ENCODE data around the gene TTC23.

The TTC23 gene

GRCh38 chr15:99122831-99123712 is 126.3 kb downstream of the TTC23 start:
- in situ Hi-C loops (cut with MboI; ENCODE audit: low sequenced_read_pairs, unreplicated experiment): no loop called here
- no peak for TF ChIP-seq CTCF (IDR thresholded peaks at IDR 0.05; ENCODE audit: borderline replicate concordance, control extremely low read depth, extremely low read depth, insufficient read depth, missing control alignments)
- no peak for DNase-seq (ENCODE audit: low spot score)

- no peak for TF ChIP-seq CTCF (IDR thresholded peaks at IDR 0.05; ENCODE audit: borderline replicate concordance, control extremely low read depth, extremely low read depth, insufficient read depth, missing control alignments)
- in situ Hi-C loops (cut with MboI; ENCODE audit: low sequenced_read_pairs, unreplicated experiment): no loop called here
- DNase-seq (ENCODE audit: low spot score): no peak
These were observed 127.5 kb downstream of the TTC23 start for GRCh38 chr15:99121691-99122410.

DNA sequence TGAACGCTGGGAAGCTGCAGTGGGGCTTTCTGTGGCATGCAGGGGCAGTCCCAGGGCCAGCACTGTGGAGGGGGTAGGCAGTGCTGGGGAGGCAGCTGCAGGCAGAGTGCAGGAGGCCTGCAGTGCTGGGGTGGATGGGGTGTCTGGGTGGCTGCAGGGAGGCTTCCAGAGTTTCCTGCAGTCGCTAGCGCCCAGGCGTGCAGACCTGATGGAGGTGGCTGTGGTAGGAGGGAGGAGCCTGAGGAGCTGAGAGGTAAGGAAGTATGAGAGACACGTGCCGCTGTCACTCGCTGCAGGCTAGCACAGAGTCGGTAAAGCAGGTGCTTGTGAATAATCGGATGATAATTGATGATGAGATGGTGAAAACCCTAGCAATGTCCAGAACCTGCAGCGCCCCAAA is 128.2 kb downstream of the TTC23 start:
- no peak for TF ChIP-seq CTCF (IDR thresholded peaks at IDR 0.05; ENCODE audit: borderline replicate concordance, control extremely low read depth, extremely low read depth, insufficient read depth, missing control alignments)
- no peak for DNase-seq (ENCODE audit: low spot score)
- in situ Hi-C loops (cut with MboI; ENCODE audit: low sequenced_read_pairs, unreplicated experiment): no loop called here

DNA sequence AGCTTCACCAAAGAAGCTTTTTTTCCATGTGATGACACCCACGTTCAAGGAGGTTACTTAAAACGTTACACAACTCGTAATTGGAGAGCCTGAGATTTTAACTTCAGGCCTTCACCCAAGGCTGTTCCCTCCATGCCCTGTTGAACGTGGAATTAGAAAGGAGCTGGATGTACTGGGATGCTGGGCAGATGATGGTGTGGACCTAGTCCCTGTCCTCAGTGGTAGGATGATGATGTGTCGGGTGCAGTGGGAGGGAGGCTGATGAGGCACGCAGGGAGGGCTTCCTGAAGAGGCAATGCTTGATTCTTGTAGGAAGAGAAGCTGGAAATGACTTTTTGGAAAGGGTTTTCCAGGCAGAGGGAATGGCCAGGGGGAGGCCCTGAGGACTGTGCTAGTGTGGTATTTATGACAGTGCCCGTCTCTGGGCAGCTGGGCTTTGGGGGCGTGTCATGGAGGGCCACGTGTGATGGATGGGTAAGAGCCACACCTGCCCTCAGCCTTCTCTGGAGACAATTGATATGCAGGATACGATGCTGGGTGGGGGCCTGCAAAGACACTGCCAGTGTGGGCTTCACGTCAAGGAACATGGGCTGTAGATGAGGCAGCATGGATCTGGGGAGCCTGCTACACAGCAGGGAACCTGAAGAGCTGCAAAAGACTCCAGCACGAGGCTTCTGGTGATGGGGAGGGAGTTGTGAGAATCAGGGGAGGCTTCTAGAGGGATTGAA is 129.2 kb downstream of the TTC23 start:
- TF ChIP-seq CTCF (IDR thresholded peaks at IDR 0.05; ENCODE audit: borderline replicate concordance, control extremely low read depth, extremely low read depth, insufficient read depth, missing control alignments): no peak
- no peak for DNase-seq (ENCODE audit: low spot score)
- in situ Hi-C loops (cut with MboI; ENCODE audit: low sequenced_read_pairs, unreplicated experiment): no loop called here

- no peak for DNase-seq (ENCODE audit: low spot score)
- TF ChIP-seq CTCF (IDR thresholded peaks at IDR 0.05; ENCODE audit: borderline replicate concordance, control extremely low read depth, extremely low read depth, insufficient read depth, missing control alignments): no peak
- in situ Hi-C loops (cut with MboI; ENCODE audit: low sequenced_read_pairs, unreplicated experiment): no loop called here
These were observed 130.4 kb downstream of the TTC23 start for GRCh38 chr15:99118801-99119546.

- DNase-seq (ENCODE audit: low spot score): no peak
- in situ Hi-C loops (cut with MboI; ENCODE audit: low sequenced_read_pairs, unreplicated experiment): no loop called here
- TF ChIP-seq CTCF (IDR thresholded peaks at IDR 0.05; ENCODE audit: borderline replicate concordance, control extremely low read depth, extremely low read depth, insufficient read depth, missing control alignments): no peak
These were observed 131.1 kb downstream of the TTC23 start for GRCh38 chr15:99118258-99118632.
